Mesendoderm (in vitro differentiated cells): ENCODE measurements around the gene RALGDS.
A peak's percentile ranks its signal among the peaks of the same experiment; 100 is the strongest.

Experiments used
- DNase-seq: peaks from one replicate; pipeline ENCODE4 v3.0.0; 2013
- H2AK5ac ChIP-seq: 2 replicates; pipeline ENCODE4 v1.6.1; 2013; ENCODE audit warnings: low read length, inconsistent platforms
- H2BK120ac ChIP-seq: 2 replicates; pipeline ENCODE4 v1.6.1; 2013; ENCODE audit warnings: low read depth, mild to moderate bottlenecking, low read length, moderate library complexity, mixed read lengths
- H2BK15ac ChIP-seq: replicated peaks from 2 replicates; pipeline ENCODE4 v1.6.1; 2013; ENCODE audit warnings: low read depth, mild to moderate bottlenecking, moderate library complexity
- H2BK5ac ChIP-seq: 2 replicates; pipeline ENCODE4 v1.6.1; 2013; ENCODE audit warnings: low read length, inconsistent platforms
- H3K18ac ChIP-seq: 2 replicates; pipeline ENCODE4 v1.6.1; 2013; ENCODE audit warnings: mild to moderate bottlenecking, low read length, mixed read lengths
- H3K23ac ChIP-seq: one replicate; pipeline ENCODE4 v1.6.1; 2013; ENCODE audit warnings: low read length
- H3K27ac ChIP-seq: 2 replicates; pipeline ENCODE4 v1.5.1; 2013; ENCODE audit warnings: low read depth, mild to moderate bottlenecking, inconsistent platforms, low read length, moderate library complexity
- H3K27me3 ChIP-seq: 2 replicates; pipeline ENCODE4 v1.6.1; 2013; ENCODE audit warnings: low read length, control low read depth, mild to moderate bottlenecking, inconsistent platforms; ENCODE audit not compliant: insufficient read depth, poor library complexity
- H3K36me3 ChIP-seq: 2 replicates; pipeline ENCODE4 v1.6.1; 2013; ENCODE audit warnings: low read length, inconsistent platforms; ENCODE audit not compliant: control insufficient read depth, insufficient read depth
- H3K4ac ChIP-seq: one replicate; pipeline ENCODE4 v1.6.1; 2013; ENCODE audit warnings: low read depth, mild to moderate bottlenecking, low read length, moderate library complexity
- H3K4me1 ChIP-seq: 2 replicates; pipeline ENCODE4 v1.6.1; 2013; ENCODE audit warnings: low read depth, low read length, inconsistent platforms; ENCODE audit not compliant: control insufficient read depth
- H3K4me2 ChIP-seq: 2 replicates; pipeline ENCODE4 v1.6.1; 2013; ENCODE audit warnings: low read length
- H3K4me3 ChIP-seq: 2 replicates; pipeline ENCODE4 v1.5.1; 2013; ENCODE audit warnings: mild to moderate bottlenecking, low read length
- H3K56ac ChIP-seq: one replicate; pipeline ENCODE4 v1.6.1; 2013; ENCODE audit warnings: low read length
- H3K79me1 ChIP-seq: 2 replicates; pipeline ENCODE4 v1.6.1; 2013; ENCODE audit warnings: low read length, inconsistent platforms
- H3K79me2 ChIP-seq: 2 replicates; pipeline ENCODE4 v1.6.1; 2013; ENCODE audit warnings: mild to moderate bottlenecking, low read length; ENCODE audit not compliant: control insufficient read depth, insufficient read depth
- H3K9ac ChIP-seq: 2 replicates; pipeline ENCODE4 v1.6.1; 2013; ENCODE audit warnings: low read length, inconsistent platforms
- H4K5ac ChIP-seq: one replicate; pipeline ENCODE4 v1.6.1; 2013; ENCODE audit warnings: low read length
- H4K8ac ChIP-seq: one replicate; pipeline ENCODE4 v1.6.1; 2013; ENCODE audit warnings: low read depth, mild to moderate bottlenecking, control low read depth, low read length, moderate library complexity
- WGBS: extraction: QIAGEN DNeasy Blood & Tissue Kit; methylation state at CpG from one replicate; pipeline ENCODE4 v1.1.7; 2013; ENCODE audit warnings: low lambda C conversion rate, missing lambda C conversion rate; ENCODE audit not compliant: insufficient coverage; ENCODE audit errors: extremely low coverage; 5-methylcytosine and 5-hydroxymethylcytosine counted together

The RALGDS gene

GRCh38 chr9:133167096-133167730, 46.2 kb upstream of the RALGDS start:
- no peaks in the 10 kb centered on the region for H3K36me3 ChIP-seq
- no peaks in the 10 kb centered on the region for H3K79me2 ChIP-seq
- H3K56ac ChIP-seq: no peak overlapping the region
- H3K4ac ChIP-seq: no peak overlapping the region
- WGBS: no CpG with 5 or more reads among the region's 3 CpGs
- H2AK5ac ChIP-seq: no peak overlapping the region
- H2BK15ac ChIP-seq: no peak overlapping the region
- H3K27ac ChIP-seq: no peak overlapping the region
- no peaks in the 10 kb centered on the region for H3K4me1 ChIP-seq
- H3K4me3 ChIP-seq: no peak overlapping the region
- H2BK5ac ChIP-seq: no peak overlapping the region
- no peak overlapping the region for H3K4me2 ChIP-seq
- H3K79me1 ChIP-seq: no peaks in the 10 kb centered on the region
- no peak overlapping the region for H3K9ac ChIP-seq
- peaks cover 3% of the 10 kb centered on the region for H3K27me3 ChIP-seq
- DNase-seq: no peak
- H3K23ac ChIP-seq: no peak overlapping the region
- no peak overlapping the region for H4K5ac ChIP-seq
- H3K18ac ChIP-seq: no peak overlapping the region
- no peak overlapping the region for H4K8ac ChIP-seq
- no peak overlapping the region for H2BK120ac ChIP-seq

DNA sequence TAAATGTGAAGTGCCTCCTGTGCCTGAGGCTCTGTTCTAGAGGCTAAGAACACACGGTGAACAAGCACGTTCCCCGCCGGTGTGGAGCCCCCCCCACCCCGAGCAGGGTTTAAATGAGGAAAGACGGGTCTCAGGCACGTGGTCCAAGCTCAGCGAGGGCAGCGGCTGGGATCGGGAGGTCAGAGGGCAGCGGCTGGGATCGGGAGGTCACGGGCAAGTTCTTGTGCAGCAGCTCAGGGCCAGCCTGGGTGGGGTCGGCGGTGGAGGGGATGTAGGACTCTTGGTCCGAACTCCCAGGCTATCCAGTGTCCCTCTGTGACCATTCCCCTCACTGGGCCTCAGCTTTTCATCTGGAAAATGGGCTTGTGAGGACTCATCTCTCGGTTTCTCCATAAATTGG, 45.4 kb upstream of the RALGDS start:
- Histone ChIP-seq H3K4me2 (no peak overlapping the region), H3K36me3 (no peaks in the 10 kb centered on the region), H3K79me1 (no peaks in the 10 kb centered on the region), H4K8ac (no peak overlapping the region), H4K5ac (no peak overlapping the region), H3K23ac (no peak overlapping the region), H2BK15ac (no peak overlapping the region), H3K18ac (no peak overlapping the region), H3K4me3 (no peak overlapping the region), H3K79me2 (no peaks in the 10 kb centered on the region), H3K56ac (no peak overlapping the region), H3K4me1 (no peaks in the 10 kb centered on the region), H2AK5ac (no peak overlapping the region), H3K4ac (no peak overlapping the region), H2BK120ac (no peak overlapping the region), H2BK5ac (no peak overlapping the region), H3K27ac (no peak overlapping the region), H3K27me3 (peaks cover 3% of the 10 kb centered on the region), H3K9ac (no peak overlapping the region)
- DNase-seq: no peak
- no CpG with 5 or more reads among the region's 17 CpGs for WGBS

DNA sequence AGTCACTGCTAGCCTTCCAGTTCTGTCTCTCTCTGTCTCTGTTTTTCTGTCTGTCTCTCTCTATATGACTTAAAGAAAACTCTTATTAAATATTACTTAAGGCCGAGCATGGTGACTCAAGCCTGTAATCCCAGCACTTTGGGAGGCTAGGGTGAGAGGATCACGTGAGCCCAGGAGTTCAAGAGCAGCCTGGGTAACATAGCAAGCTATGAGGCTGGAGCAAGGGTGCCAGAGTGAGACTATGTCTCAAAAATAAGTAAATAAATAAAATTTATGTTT, 44.4 kb upstream of the RALGDS start:
- no peak overlapping the region for H4K5ac ChIP-seq
- H2BK15ac ChIP-seq: no peak overlapping the region
- H3K9ac ChIP-seq: no peak overlapping the region
- no peak overlapping the region for H3K56ac ChIP-seq
- H3K4me1 ChIP-seq: no peaks in the 10 kb centered on the region
- no peak overlapping the region for H4K8ac ChIP-seq
- no peak overlapping the region for H3K27ac ChIP-seq
- no CpG with 5 or more reads among the region's 2 CpGs for WGBS
- no peak for DNase-seq
- H2AK5ac ChIP-seq: no peak overlapping the region
- no peaks in the 10 kb centered on the region for H3K79me1 ChIP-seq
- no peaks in the 10 kb centered on the region for H3K36me3 ChIP-seq
- no peaks in the 10 kb centered on the region for H3K79me2 ChIP-seq
- H3K4ac ChIP-seq: no peak overlapping the region
- no peak overlapping the region for H3K4me3 ChIP-seq
- H2BK120ac ChIP-seq: no peak overlapping the region
- H3K18ac ChIP-seq: no peak overlapping the region
- H3K27me3 ChIP-seq: peaks cover 3% of the 10 kb centered on the region
- H3K23ac ChIP-seq: no peak overlapping the region
- no peak overlapping the region for H2BK5ac ChIP-seq
- no peak overlapping the region for H3K4me2 ChIP-seq

DNA sequence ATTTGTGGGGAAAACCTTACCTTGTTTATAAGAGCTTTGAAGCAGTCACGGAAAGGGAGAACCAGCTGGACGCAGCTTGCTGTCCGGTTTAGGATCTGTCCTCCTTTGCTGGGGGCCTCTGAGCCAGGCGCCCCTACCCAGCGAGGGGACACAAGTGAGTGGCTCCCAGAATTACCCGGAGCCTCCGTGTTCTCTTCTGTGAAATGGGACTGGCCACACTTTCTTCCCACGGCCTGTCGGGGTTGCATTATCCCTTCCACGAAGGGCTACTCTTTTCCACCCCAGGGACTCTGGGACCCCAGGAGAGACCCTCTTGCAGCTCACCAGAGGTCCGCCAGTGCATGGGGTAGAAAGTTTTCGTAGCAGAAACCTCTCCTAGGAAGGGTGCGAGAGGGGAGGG, 43.2 kb upstream of the RALGDS start:
- no peak overlapping the region for H2AK5ac ChIP-seq
- H2BK5ac ChIP-seq: no peak overlapping the region
- no peaks in the 10 kb centered on the region for H3K79me1 ChIP-seq
- H3K79me2 ChIP-seq: no peaks in the 10 kb centered on the region
- no peak overlapping the region for H3K23ac ChIP-seq
- H2BK120ac ChIP-seq: no peak overlapping the region
- H3K4me1 ChIP-seq: no peaks in the 10 kb centered on the region
- no peak overlapping the region for H3K27ac ChIP-seq
- H4K8ac ChIP-seq: no peak overlapping the region
- peak overlapping the region; percentile 73 for H3K9ac ChIP-seq
- H3K56ac ChIP-seq: peak overlapping the region; percentile 85
- no peaks in the 10 kb centered on the region for H3K36me3 ChIP-seq
- no peak overlapping the region for H4K5ac ChIP-seq
- H3K4me2 ChIP-seq: no peak overlapping the region
- DNase-seq: no peak
- H2BK15ac ChIP-seq: no peak overlapping the region
- H3K27me3 ChIP-seq: peaks cover 3% of the 10 kb centered on the region
- no peak overlapping the region for H3K4me3 ChIP-seq
- no peak overlapping the region for H3K18ac ChIP-seq
- WGBS: no CpG with 5 or more reads among the region's 13 CpGs
- no peak overlapping the region for H3K4ac ChIP-seq

DNA sequence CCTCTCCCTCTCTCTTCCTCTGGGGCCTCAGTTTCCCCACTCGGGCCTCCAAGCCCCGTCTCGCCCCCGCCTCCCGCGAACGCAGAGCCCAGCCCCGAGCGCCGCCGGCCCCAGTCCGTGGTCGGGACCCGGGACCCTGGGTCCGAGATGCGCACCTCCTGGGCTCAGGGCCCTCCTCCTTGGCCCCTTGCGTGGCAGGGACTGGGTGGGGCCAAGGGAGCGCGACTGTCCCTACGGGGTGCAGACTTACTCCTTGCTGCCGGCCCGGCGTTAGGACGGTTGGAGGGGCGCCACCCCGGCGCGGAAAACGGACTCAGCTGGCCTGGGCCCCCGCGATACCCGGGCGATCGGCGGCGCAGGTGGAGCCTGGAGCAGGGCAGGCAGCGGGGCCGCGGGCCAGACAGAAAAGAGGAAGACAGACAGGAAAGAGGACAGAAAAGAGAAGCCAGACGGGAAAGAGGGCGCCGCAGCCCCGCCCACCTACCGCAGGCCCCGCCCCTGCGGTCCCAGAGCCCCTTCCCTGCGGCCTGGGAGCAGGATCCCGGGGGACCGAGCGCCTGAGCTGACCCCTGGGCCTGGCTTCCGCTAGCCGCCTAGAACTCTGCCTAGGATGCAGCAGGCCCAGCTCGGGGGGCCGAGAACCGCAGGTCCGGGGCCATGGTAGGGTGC, 42.6 kb upstream of the RALGDS start, which contains the start of gene GBGT1:
GBGT1 (minus strand) TSS at position 411 of the 669 bp plus-strand sequence. CDS start 1,502 bp downstream, outside the sequence.
- Histone ChIP-seq H3K79me1 (no peaks in the 10 kb centered on the region), H4K8ac (no peak within 1 kb of the TSS)
- WGBS: no CpG with 5 or more reads among the region's 56 CpGs

More for the DNA sequence above, 42.6 kb upstream of the RALGDS start, which contains the start of gene GBGT1:
- H3K4me3 ChIP-seq: peak within 1 kb of the TSS; percentile 56
- peak; percentile 58 for DNase-seq
- peak within 1 kb of the TSS; percentile 25 for H3K18ac ChIP-seq
- no peak within 1 kb of the TSS for H2BK120ac ChIP-seq
- H3K27ac ChIP-seq: no peak within 1 kb of the TSS
- no peaks in the 10 kb centered on the region for H3K4me1 ChIP-seq
- H2BK5ac ChIP-seq: no peak within 1 kb of the TSS
- H3K4ac ChIP-seq: no peak within 1 kb of the TSS
- H3K36me3 ChIP-seq: no peaks in the 10 kb centered on the region
- peaks cover 3% of the 10 kb centered on the region for H3K27me3 ChIP-seq
- H3K23ac ChIP-seq: peak within 1 kb of the TSS; percentile 3
- no peak within 1 kb of the TSS for H2AK5ac ChIP-seq
- peak within 1 kb of the TSS; percentile 73 for H3K9ac ChIP-seq
- peak within 1 kb of the TSS; percentile 80 for H3K4me2 ChIP-seq
- no peak within 1 kb of the TSS for H2BK15ac ChIP-seq
- no peak within 1 kb of the TSS for H4K5ac ChIP-seq
- no peaks in the 10 kb centered on the region for H3K79me2 ChIP-seq
- peak within 1 kb of the TSS; percentile 85 for H3K56ac ChIP-seq
